HG02678 (cell line): ENCODE results near the gene ZNF22.
"Not testable (repeated sequence)": the region's sequence is repeated elsewhere in the genome, so short reads cannot be mapped to it uniquely, and the experiment has no call there.

Experiments
- ATAC-seq: cut with Tn5 transposase; IDR thresholded peaks from one replicate; pipeline ENCODE4 v1.9.1; 2021; ENCODE audit warnings: mild to moderate bottlenecking, moderate library complexity; ENCODE audit not compliant: unreplicated experiment

ZNF22 gene

GRCh38 chr10:45004661-45005060, 3.9 kb downstream of the ZNF22 start:
- ATAC-seq, result no peak

- ATAC-seq, result no peak
Observed at GRCh38 chr10:45005284-45005683, 4.6 kb downstream of the ZNF22 start.

GRCh38 chr10:45006276-45007030, 5.7 kb downstream of the ZNF22 start:
- ATAC-seq, result no peak

- ATAC-seq, result peak; percentile 88
Observed at GRCh38 chr10:45008524-45009161, 7.9 kb downstream of the ZNF22 start.

GRCh38 chr10:45014557-45014956, 13.8 kb downstream of the ZNF22 start:
- not testable (repeated sequence) for ATAC-seq

- no peak for ATAC-seq
Observed at GRCh38 chr10:45015590-45015989, 14.9 kb downstream of the ZNF22 start.

- ATAC-seq, result no peak
Observed at GRCh38 chr10:45023426-45023825, 22.7 kb downstream of the ZNF22 start.

- no peak for ATAC-seq
Observed at GRCh38 chr10:45034301-45034700, 33.6 kb downstream of the ZNF22 start.

- no peak for ATAC-seq
Observed at GRCh38 chr10:45035673-45036072, 35.0 kb downstream of the ZNF22 start.

- no peak for ATAC-seq
Observed at GRCh38 chr10:45040921-45041542, 40.3 kb downstream of the ZNF22 start.

- no peak for ATAC-seq
Observed at GRCh38 chr10:45044290-45044689, 43.6 kb downstream of the ZNF22 start.

GRCh38 chr10:45050551-45051235, 50.0 kb downstream of the ZNF22 start:
- no peak for ATAC-seq

GRCh38 chr10:45052700-45053099, 52.0 kb downstream of the ZNF22 start:
- ATAC-seq, result no peak

GRCh38 chr10:45053569-45054100, 52.9 kb downstream of the ZNF22 start:
- no peak for ATAC-seq
